ENCODE data around the gene ARID4B. TPM values are rescaled to one million over a fixed set of nuclear protein-coding genes. Genes with fewer than 3 reads are reported as not detected.
A peak's percentile ranks its signal among the peaks of the same experiment; 100 is the strongest.

ARID4B gene
- total and polyA plus RNA-seq, 2 donors (not counting 3 experiments of a cell fraction or from before 2014, with no cell fraction given) = 6.7 to 40.7 TPM

- Histone ChIP-seq H2AFZ (ENCODE audit: low read depth, low read length) (no peak overlapping the region), H3K36me3 (ENCODE audit: control insufficient read depth in 2 of 2, extremely low read depth in 1 of 2, insufficient read depth in 2 of 2, low read length in 2 of 2) (no peaks in the 10 kb centered on the region), H3K4me1 (ENCODE audit: control insufficient read depth, extremely low read depth, insufficient read depth, low read length) (no peaks in the 10 kb centered on the region), H3K9me3 (replicated peaks; ENCODE audit: control insufficient read depth, insufficient read depth, low read length) (no peaks in the 10 kb centered on the region), H3K27ac (ENCODE audit: insufficient read depth, low read depth, low read length) (no peak overlapping the region), H3K27me3 (ENCODE audit: control insufficient read depth in 2 of 2, insufficient read depth in 2 of 2, low read length in 2 of 2) (no peaks in the 10 kb centered on the region), H3K9ac (replicated peaks; ENCODE audit: extremely low read depth, insufficient read depth, low read length) (no peak overlapping the region), H4K20me1 (replicated peaks; ENCODE audit: control insufficient read depth, extremely low read depth, insufficient read depth, low read length) (no peaks in the 10 kb centered on the region), H3K4me3 (replicated peaks in 1 of 3; ENCODE audit: insufficient read depth in 1 of 3, low read depth in 1 of 3, low read length in 3 of 3) (no peak overlapping the region), H3K4me2 (ENCODE audit: insufficient read depth, low read length) (no peak overlapping the region), H3K79me2 (ENCODE audit: control insufficient read depth, insufficient read depth, low read length) (no peaks in the 10 kb centered on the region), H3K9me1 (replicated peaks; ENCODE audit: control insufficient read depth, extremely low read depth, insufficient read depth, low read length) (no peaks in the 10 kb centered on the region)
- FAIRE-seq = peak; percentile 38
- TF ChIP-seq, protein P1, sequence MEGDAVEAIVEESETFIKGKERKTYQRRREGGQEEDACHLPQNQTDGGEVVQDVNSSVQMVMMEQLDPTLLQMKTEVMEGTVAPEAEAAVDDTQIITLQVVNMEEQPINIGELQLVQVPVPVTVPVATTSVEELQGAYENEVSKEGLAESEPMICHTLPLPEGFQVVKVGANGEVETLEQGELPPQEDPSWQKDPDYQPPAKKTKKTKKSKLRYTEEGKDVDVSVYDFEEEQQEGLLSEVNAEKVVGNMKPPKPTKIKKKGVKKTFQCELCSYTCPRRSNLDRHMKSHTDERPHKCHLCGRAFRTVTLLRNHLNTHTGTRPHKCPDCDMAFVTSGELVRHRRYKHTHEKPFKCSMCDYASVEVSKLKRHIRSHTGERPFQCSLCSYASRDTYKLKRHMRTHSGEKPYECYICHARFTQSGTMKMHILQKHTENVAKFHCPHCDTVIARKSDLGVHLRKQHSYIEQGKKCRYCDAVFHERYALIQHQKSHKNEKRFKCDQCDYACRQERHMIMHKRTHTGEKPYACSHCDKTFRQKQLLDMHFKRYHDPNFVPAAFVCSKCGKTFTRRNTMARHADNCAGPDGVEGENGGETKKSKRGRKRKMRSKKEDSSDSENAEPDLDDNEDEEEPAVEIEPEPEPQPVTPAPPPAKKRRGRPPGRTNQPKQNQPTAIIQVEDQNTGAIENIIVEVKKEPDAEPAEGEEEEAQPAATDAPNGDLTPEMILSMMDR (IDR thresholded peaks at IDR 0.05; ENCODE audit: extremely low read depth in 1 of 2, insufficient read depth in 1 of 2, low read depth in 1 of 2, low read length in 2 of 2) = peak; percentile 31 to 40
- TF ChIP-seq EZH2 (IDR thresholded peaks at IDR 0.05; ENCODE audit: borderline replicate concordance, low read depth, low read length, severe bottlenecking) = no peak
- POLR2A ChIA-PET = no interaction called here
- peak; percentile 60 for DNase-seq (ENCODE audit: low read depth, low spot score)
- CTCF ChIA-PET = interaction anchor here (1.0 to 1.7 kb wide), 2 partner anchors 129 to 216 kb away, joined by 3 to 8 read pairs; partner anchors contain the start of gene GGPS1
- intact Hi-C loops (cut with micrococcal nuclease) = loop anchor here (1.0 to 5.0 kb wide), 2 partner anchors 128 to 218 kb away; partner anchors contain the start of genes ARID4B and GGPS1
- dilution Hi-C loops (cut with MboI; ENCODE audit: extremely low pct_ligation_motif_present, low sequenced_read_pairs) = no loop called here
- no TSS peak for BruUV-seq (replicated peaks)
Observed at GRCh38 chr1:235199441-235199840, 128.5 kb downstream of the ARID4B start.

DNA sequence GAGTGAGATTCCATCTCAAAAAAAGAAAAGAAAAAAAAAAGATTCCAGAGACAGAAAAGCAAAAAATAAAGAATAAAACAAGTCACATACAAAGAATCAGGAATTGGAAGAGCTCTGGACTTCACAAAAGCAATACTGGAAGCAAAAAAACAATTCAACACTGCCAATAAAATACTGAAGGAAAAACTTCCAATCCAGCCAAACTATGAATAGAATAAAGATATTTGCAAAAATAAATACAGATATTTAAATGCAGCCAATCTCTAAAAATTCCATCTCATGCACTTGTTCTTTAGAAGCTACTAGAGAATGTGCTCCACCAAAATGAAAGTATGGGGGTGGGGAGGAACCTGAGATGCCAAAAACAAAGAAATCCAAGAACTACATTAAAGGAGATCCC, 137.5 kb downstream of the ARID4B start:
- POLR2A ChIA-PET = no interaction called here

More for the DNA sequence above, 137.5 kb downstream of the ARID4B start:
- BruUV-seq (replicated peaks) = no TSS peak
- DNase-seq (ENCODE audit: low read depth, low spot score) (no peak), FAIRE-seq (no peak)
- Histone ChIP-seq H3K27me3 (ENCODE audit: control insufficient read depth in 2 of 2, insufficient read depth in 2 of 2, low read length in 2 of 2) (no peaks in the 10 kb centered on the region), H2AFZ (ENCODE audit: low read depth, low read length) (no peak overlapping the region), H4K20me1 (replicated peaks; ENCODE audit: control insufficient read depth, extremely low read depth, insufficient read depth, low read length) (no peaks in the 10 kb centered on the region), H3K9ac (replicated peaks; ENCODE audit: extremely low read depth, insufficient read depth, low read length) (no peak overlapping the region), H3K36me3 (ENCODE audit: control insufficient read depth in 2 of 2, extremely low read depth in 1 of 2, insufficient read depth in 2 of 2, low read length in 2 of 2) (peaks cover 3 to 6% of the 10 kb centered on the region in 2 experiments), H3K27ac (ENCODE audit: insufficient read depth, low read depth, low read length) (no peak overlapping the region), H3K79me2 (ENCODE audit: control insufficient read depth, insufficient read depth, low read length) (no peaks in the 10 kb centered on the region), H3K4me2 (ENCODE audit: insufficient read depth, low read length) (no peak overlapping the region), H3K9me3 (replicated peaks; ENCODE audit: control insufficient read depth, insufficient read depth, low read length) (no peaks in the 10 kb centered on the region), H3K9me1 (replicated peaks; ENCODE audit: control insufficient read depth, extremely low read depth, insufficient read depth, low read length) (no peaks in the 10 kb centered on the region), H3K4me1 (ENCODE audit: control insufficient read depth, extremely low read depth, insufficient read depth, low read length) (no peaks in the 10 kb centered on the region), H3K4me3 (replicated peaks in 1 of 3; ENCODE audit: insufficient read depth in 1 of 3, low read depth in 1 of 3, low read length in 3 of 3) (no peak overlapping the region)
- CTCF ChIA-PET = interaction anchor here (0.7 to 1.0 kb wide), 2 partner anchors 22 to 225 kb away, joined by 3 read pairs; no protein-coding TSS in a partner anchor
- dilution Hi-C loops (cut with MboI; ENCODE audit: extremely low pct_ligation_motif_present, low sequenced_read_pairs) (no loop called here), intact Hi-C loops (cut with micrococcal nuclease) (no loop called here)
- TF ChIP-seq, protein P2, sequence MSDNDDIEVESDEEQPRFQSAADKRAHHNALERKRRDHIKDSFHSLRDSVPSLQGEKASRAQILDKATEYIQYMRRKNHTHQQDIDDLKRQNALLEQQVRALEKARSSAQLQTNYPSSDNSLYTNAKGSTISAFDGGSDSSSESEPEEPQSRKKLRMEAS (IDR thresholded peaks at IDR 0.05; ENCODE audit: insufficient read depth, insufficient read length) = no peak
- no peak for TF ChIP-seq MYC (IDR thresholded peaks at IDR 0.05; ENCODE audit: low read depth, low read length)
- TF ChIP-seq POLR2AphosphoS5 (IDR thresholded peaks at IDR 0.05; ENCODE audit: insufficient read depth, low read depth, low read length) = no peak
- no peak for TF ChIP-seq EZH2 (IDR thresholded peaks at IDR 0.05; ENCODE audit: borderline replicate concordance, low read depth, low read length, severe bottlenecking)
- TF ChIP-seq GATA2 (IDR thresholded peaks at IDR 0.05; ENCODE audit: insufficient read depth, insufficient read length, low read depth, low read length) = no peak
- no peak for TF ChIP-seq JUN (IDR thresholded peaks at IDR 0.05; ENCODE audit: borderline replicate concordance, insufficient read depth, insufficient read length, low read depth)
- no peak for TF ChIP-seq POLR2A (IDR thresholded peaks at IDR 0.05; ENCODE audit: low read depth, low read length)
- no peak for TF ChIP-seq FOS (IDR thresholded peaks at IDR 0.05; ENCODE audit: borderline replicate concordance, insufficient read depth, low read length)
- TF ChIP-seq, protein P1 (IDR thresholded peaks at IDR 0.05; ENCODE audit: extremely low read depth in 1 of 2, insufficient read depth in 1 of 2, low read depth in 1 of 2, low read length in 2 of 2) = no peak
